Measurements from ENCODE around the gene SOD1. TPM values are rescaled to one million over a fixed set of nuclear protein-coding genes. Genes with fewer than 3 reads are reported as not detected.

SOD1 gene
- total RNA-seq (190 and 198 TPM in 2 replicates), polyA plus RNA-seq (197 and 268 TPM in 2 replicates), polyA minus RNA-seq (90.1 and 104 TPM in 2 replicates), Bru-seq, nascent RNA (percentile 87 among the genes with signal in this experiment), BruChase-seq, experiment 1, labeled RNA remaining after a 6-hour chase (percentile 88 among the genes with signal in this experiment), BruChase-seq, experiment 2, labeled RNA remaining after a 2-hour chase (percentile 76 among the genes with signal in this experiment)
- polyA plus RNA-seq (2011; cell fraction: cytosol; rRNA removed): 386 and 426 TPM in 2 replicates
- polyA plus RNA-seq (2011; cell fraction: nucleus; rRNA removed): 119 and 158 TPM in 2 replicates
- 308 and 331 TPM in 2 replicates for polyA plus RNA-seq (2012)
- 329 TPM for polyA minus RNA-seq (2011; cell fraction: cytosol; rRNA and poly(A)+ RNA removed)
- polyA minus RNA-seq (2011; cell fraction: nucleus; rRNA and poly(A)+ RNA removed): 22.3 and 24.2 TPM in 2 replicates
- long read RNA-seq, transcript SOD1-201 (5 exons, 966 nt): major isoform, 438 of 526 reads
- long read RNA-seq, partial matches to known transcripts: 7 of 526 reads
- long read RNA-seq, other reads (novel, unspliced or antisense): 81 of 526 reads

DNA sequence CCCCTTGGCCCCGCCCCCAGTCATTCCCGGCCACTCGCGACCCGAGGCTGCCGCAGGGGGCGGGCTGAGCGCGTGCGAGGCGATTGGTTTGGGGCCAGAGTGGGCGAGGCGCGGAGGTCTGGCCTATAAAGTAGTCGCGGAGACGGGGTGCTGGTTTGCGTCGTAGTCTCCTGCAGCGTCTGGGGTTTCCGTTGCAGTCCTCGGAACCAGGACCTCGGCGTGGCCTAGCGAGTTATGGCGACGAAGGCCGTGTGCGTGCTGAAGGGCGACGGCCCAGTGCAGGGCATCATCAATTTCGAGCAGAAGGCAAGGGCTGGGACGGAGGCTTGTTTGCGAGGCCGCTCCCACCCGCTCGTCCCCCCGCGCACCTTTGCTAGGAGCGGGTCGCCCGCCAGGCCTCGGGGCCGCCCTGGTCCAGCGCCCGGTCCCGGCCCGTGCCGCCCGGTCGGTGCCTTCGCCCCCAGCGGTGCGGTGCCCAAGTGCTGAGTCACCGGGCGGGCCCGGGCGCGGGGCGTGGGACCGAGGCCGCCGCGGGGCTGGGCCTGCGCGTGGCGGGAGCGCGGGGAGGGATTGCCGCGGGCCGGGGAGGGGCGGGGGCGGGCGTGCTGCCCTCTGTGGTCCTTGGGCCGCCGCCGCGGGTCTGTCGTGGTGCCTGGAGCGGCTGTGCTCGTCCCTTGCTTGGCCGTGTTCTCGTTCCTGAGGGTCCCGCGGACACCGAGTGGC lies at the start of gene SOD1:
Gene SOD1 (plus strand): TSS at position 158 of the 723 bp plus-strand sequence. CDS start 77 bp downstream, at position 235.
- no peaks in the 10 kb centered on the region for H3K27me3 ChIP-seq (ENCODE audit: control insufficient read depth in 2 of 2, insufficient read depth in 2 of 2, low read length in 2 of 2)
- ChIA-PET POLR2A (no interaction called here), CTCF (no interaction called here)
- H3K79me2 ChIP-seq (ENCODE audit: control insufficient read depth, insufficient read depth, low read length): peaks cover 39% of the 10 kb centered on the region
- peak; percentile 92 for DNase-seq (ENCODE audit: low read depth, low spot score)
- H3K9me3 ChIP-seq (replicated peaks; ENCODE audit: control insufficient read depth, insufficient read depth, low read length): no peaks in the 10 kb centered on the region
- H3K27ac ChIP-seq (ENCODE audit: insufficient read depth, low read depth, low read length): peak within 1 kb of the TSS; percentile 26
- peak; percentile 91 for FAIRE-seq
- peak within 1 kb of the TSS; percentile 73 to 92 (median 89) for H3K4me3 ChIP-seq (replicated peaks in 1 of 3; ENCODE audit: insufficient read depth in 1 of 3, low read depth in 1 of 3, low read length in 3 of 3)
- H3K4me2 ChIP-seq (ENCODE audit: insufficient read depth, low read length): peak within 1 kb of the TSS; percentile 98
- H3K9ac ChIP-seq (replicated peaks; ENCODE audit: extremely low read depth, insufficient read depth, low read length): peak within 1 kb of the TSS; percentile 73
- BruUV-seq (replicated peaks): no TSS peak
- TF ChIP-seq, protein P1, sequence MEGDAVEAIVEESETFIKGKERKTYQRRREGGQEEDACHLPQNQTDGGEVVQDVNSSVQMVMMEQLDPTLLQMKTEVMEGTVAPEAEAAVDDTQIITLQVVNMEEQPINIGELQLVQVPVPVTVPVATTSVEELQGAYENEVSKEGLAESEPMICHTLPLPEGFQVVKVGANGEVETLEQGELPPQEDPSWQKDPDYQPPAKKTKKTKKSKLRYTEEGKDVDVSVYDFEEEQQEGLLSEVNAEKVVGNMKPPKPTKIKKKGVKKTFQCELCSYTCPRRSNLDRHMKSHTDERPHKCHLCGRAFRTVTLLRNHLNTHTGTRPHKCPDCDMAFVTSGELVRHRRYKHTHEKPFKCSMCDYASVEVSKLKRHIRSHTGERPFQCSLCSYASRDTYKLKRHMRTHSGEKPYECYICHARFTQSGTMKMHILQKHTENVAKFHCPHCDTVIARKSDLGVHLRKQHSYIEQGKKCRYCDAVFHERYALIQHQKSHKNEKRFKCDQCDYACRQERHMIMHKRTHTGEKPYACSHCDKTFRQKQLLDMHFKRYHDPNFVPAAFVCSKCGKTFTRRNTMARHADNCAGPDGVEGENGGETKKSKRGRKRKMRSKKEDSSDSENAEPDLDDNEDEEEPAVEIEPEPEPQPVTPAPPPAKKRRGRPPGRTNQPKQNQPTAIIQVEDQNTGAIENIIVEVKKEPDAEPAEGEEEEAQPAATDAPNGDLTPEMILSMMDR (IDR thresholded peaks at IDR 0.05; ENCODE audit: extremely low read depth in 1 of 2, insufficient read depth in 1 of 2, low read depth in 1 of 2, low read length in 2 of 2): peak in 1 of 2 donors; percentile 3
- TF ChIP-seq POLR2A (IDR thresholded peaks at IDR 0.05; ENCODE audit: low read depth, low read length) (peak; percentile 96), JUN (IDR thresholded peaks at IDR 0.05; ENCODE audit: borderline replicate concordance, insufficient read depth, insufficient read length, low read depth) (no peak), POLR2AphosphoS5 (IDR thresholded peaks at IDR 0.05; ENCODE audit: insufficient read depth, low read depth, low read length) (peak; percentile 90)
- TF ChIP-seq, protein P2, sequence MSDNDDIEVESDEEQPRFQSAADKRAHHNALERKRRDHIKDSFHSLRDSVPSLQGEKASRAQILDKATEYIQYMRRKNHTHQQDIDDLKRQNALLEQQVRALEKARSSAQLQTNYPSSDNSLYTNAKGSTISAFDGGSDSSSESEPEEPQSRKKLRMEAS (IDR thresholded peaks at IDR 0.05; ENCODE audit: insufficient read depth, insufficient read length): peak; percentile 9
- intact Hi-C loops (cut with micrococcal nuclease): loop anchor here (1.0 to 2.0 kb wide), 2 partner anchors 29 to 71 kb away; no protein-coding TSS in a partner anchor
- no peaks in the 10 kb centered on the region for H3K36me3 ChIP-seq (ENCODE audit: control insufficient read depth in 2 of 2, extremely low read depth in 1 of 2, insufficient read depth in 2 of 2, low read length in 2 of 2)
- no peaks in the 10 kb centered on the region for H4K20me1 ChIP-seq (replicated peaks; ENCODE audit: control insufficient read depth, extremely low read depth, insufficient read depth, low read length)
- peaks cover 7% of the 10 kb centered on the region for H3K4me1 ChIP-seq (ENCODE audit: control insufficient read depth, extremely low read depth, insufficient read depth, low read length)
- dilution Hi-C loops (cut with MboI; ENCODE audit: extremely low pct_ligation_motif_present, low sequenced_read_pairs): no loop called here
- no peaks in the 10 kb centered on the region for H3K9me1 ChIP-seq (replicated peaks; ENCODE audit: control insufficient read depth, extremely low read depth, insufficient read depth, low read length)
- H2AFZ ChIP-seq (ENCODE audit: low read depth, low read length): peak within 1 kb of the TSS; percentile 78

All from endothelial cell of umbilical vein (primary cell).